Amniotic stem cell (primary cell): ENCODE data around the gene G6PC1.

Experiments used
- DNase-seq: peaks from one replicate; lab custom pipeline; 2025; lab: John Stamatoyannopoulos, UW

G6PC1 gene

DNA sequence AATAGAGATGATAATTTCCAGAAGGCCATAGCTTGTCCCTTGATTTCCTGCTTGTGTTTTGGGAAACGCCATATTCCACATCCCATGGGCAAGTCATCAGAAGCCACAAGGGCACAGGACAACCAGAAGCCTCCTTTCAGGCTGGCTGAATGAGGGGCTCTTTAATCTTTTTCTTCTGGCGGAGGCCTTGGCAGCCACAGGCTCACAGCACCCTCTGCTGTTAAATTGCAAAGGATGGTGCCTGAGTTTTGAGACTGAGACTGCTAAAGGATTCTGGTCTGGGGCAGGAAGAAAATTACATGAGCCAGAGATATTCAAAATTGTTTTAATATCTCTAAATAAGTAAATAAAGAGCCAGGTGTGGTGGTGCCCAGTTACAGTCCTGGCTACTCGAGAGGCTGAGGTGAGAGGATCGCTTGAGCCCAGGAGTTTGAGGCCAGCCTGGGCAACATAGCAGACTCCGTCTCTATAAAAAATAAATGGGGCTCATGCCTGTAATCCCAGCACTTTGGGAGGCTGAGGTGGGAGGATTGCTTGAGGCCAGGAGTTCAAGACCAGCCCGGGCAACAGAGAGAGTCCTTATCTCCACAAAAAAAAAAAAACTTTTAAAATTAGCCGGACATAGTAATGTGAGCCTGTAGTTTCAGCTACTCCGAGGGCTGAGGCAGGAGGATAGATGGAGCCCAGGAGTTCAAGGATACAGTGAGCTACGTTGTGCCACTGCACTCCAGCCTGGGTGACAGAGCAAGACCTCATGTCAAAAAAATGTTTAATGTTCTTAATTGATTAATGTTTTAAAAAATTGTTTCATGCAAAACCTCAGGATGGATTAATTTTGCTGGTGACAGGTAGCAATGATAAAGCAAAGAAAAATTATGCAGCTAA, 37.4 kb downstream of the G6PC1 start:
- peak; percentile 28 for DNase-seq

DNA sequence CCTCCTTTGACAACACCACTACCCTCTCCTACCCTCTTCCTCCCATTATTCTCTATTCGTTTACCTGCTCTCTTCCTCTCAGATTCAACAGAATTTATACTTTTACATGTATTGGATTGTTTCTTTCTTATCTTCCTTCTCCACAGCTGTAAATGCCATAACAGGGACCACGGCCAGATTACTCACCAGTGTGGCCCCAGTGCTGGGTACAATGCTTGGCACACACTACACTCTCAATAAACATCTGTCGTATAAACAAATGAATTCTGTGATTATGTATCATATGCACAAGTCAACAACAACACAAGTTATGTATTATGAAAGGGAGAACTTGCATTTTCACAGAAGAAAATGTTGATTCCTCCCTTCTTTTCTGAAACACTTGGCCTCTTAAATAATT, 43.6 kb downstream of the G6PC1 start:
- DNase-seq, result no peak

DNA sequence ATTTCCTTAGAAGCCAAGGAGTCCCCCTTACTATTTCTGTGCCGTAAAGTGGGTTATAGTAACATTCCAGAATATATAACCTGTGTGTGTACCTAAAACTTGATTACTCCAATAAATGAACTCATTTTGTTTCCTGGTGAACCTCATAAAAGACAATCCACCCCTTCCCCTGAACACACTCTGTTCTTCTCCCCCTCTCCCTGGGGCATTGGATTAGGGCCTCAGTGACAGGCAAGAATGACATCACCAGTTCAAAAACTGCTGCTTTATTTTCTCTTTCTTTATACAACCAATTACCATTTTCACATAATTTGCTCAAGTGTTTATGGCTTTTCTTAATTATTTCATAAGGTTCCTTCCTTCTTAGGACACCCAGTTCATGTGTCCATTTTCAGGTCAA, 46.2 kb downstream of the G6PC1 start:
- no peak for DNase-seq

DNA sequence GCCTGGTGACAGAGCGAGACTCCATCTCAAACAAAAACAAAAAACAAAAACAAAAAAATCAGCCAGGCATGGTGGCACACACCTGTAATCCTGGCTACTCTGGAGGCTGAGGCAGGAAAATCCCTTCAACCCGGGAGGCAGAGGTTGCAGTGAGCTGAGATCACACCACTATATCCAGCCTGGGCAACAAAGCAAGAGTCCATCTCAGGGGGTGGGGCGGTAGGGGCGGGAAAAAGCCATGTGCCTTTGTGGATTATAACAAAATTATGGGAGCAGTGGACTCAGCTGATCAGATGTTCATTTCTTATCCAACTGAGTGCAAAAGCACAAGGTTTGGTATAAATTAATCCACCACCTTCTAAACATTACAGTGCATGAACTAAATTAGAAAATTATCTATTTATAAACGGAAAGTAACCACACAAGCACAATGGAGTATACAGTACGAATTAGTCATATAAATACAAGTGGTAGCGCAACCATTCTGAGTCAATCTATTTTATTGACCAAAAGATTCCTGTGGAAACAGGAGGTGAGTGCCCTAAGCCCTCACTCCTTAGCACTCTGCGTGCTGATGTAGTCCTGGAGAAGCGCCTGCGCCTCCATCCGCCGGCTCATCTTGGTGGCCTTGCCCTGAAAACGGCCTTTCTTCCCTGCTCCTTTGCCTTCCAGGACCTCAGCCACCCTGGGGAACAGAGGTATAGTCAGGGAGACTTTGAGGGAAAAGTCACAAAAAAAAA, 49.6 kb downstream of the G6PC1 start:
- no peak for DNase-seq
